ENCODE measurements around the gene ANKUB1. TPM values are rescaled to one million over a fixed set of nuclear protein-coding genes. Genes with fewer than 3 reads are reported as not detected.
A peak's percentile ranks its signal among the peaks of the same experiment; 100 is the strongest.
"Not testable (repeated sequence)": the region's sequence is repeated elsewhere in the genome, so short reads cannot be mapped to it uniquely, and the experiment has no call there.

ANKUB1 gene, protein sequence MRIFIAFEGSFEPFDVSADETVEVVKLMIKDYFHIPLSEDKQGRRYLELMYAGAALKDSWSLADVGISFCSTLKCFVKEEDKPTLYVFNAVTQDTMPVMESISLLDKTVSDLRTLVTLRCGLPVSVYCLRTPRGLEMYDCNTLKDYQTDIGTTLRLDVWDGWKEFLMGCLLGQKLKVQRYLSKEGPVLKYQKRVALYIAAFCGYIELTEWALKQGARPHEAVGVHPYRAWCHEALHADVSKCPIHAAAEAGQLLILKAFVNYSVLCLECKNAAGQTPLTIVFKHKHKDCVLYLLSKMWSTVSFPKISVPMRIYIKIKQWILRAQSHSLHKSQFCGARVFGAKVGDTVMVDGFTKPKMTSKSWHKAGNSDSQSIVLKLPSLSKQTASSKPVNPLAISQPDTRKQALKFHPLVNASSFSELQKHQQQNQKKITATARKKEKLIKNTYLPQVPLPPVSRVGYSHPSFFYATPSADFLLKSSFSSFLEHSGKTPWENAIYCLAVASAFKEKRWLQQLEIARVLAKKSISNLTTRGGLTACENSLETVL
- total RNA-seq (2021; fragmentation: NEBNext Ultra II Directional; extraction: Animal tissue kit (Norgen Biotek cat#: 25700)), result not detected
- long read RNA-seq, partial matches to known transcripts, result 0 of 1 reads
- long read RNA-seq, other reads (novel, unspliced or antisense), result 1 of 1 reads

GRCh38 chr3:149792452-149793270 lies at the start of gene ANKUB1:
Gene ANKUB1 (minus strand): TSS chr3:149792554. CDS start chr3:149792366, 188 bp downstream.
- TF ChIP-seq, protein P1, sequence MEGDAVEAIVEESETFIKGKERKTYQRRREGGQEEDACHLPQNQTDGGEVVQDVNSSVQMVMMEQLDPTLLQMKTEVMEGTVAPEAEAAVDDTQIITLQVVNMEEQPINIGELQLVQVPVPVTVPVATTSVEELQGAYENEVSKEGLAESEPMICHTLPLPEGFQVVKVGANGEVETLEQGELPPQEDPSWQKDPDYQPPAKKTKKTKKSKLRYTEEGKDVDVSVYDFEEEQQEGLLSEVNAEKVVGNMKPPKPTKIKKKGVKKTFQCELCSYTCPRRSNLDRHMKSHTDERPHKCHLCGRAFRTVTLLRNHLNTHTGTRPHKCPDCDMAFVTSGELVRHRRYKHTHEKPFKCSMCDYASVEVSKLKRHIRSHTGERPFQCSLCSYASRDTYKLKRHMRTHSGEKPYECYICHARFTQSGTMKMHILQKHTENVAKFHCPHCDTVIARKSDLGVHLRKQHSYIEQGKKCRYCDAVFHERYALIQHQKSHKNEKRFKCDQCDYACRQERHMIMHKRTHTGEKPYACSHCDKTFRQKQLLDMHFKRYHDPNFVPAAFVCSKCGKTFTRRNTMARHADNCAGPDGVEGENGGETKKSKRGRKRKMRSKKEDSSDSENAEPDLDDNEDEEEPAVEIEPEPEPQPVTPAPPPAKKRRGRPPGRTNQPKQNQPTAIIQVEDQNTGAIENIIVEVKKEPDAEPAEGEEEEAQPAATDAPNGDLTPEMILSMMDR (IDR thresholded peaks at IDR 0.05), result no peak
- no peak for DNase-seq
- no peaks in the 10 kb centered on the region for H3K9me3 Mint-ChIP-seq
- H3K4me3 Mint-ChIP-seq, result no peak within 1 kb of the TSS
- peaks cover 26% of the 10 kb centered on the region for H3K4me1 Mint-ChIP-seq (ENCODE audit: low read depth)
- H3K27me3 Mint-ChIP-seq (ENCODE audit: insufficient read depth), result no peaks in the 10 kb centered on the region; the same call in 1 of the 2 replicates
- H3K36me3 Mint-ChIP-seq (ENCODE audit: low read depth), result no peaks in the 10 kb centered on the region
- H3K27ac Mint-ChIP-seq, result no peak within 1 kb of the TSS

- no peak overlapping the region for H3K4me3 Mint-ChIP-seq
- H3K9me3 Mint-ChIP-seq, result peaks cover 29% of the 10 kb centered on the region
- no peaks in the 10 kb centered on the region for H3K27me3 Mint-ChIP-seq (ENCODE audit: insufficient read depth)
- no peak for DNase-seq
- TF ChIP-seq, protein P1 (IDR thresholded peaks at IDR 0.05), result no peak
- H3K27ac Mint-ChIP-seq, result no peak overlapping the region
- H3K4me1 Mint-ChIP-seq (ENCODE audit: low read depth), result peaks cover 5% of the 10 kb centered on the region
- peaks cover 27% of the 10 kb centered on the region for H3K36me3 Mint-ChIP-seq (ENCODE audit: low read depth)
Measured at GRCh38 chr3:149839896-149840295, 47.5 kb upstream of the ANKUB1 start.

- not testable (repeated sequence) for H3K4me3 Mint-ChIP-seq; DNase-seq; H3K27me3 Mint-ChIP-seq (ENCODE audit: insufficient read depth); H3K4me1 Mint-ChIP-seq (ENCODE audit: low read depth); H3K27ac Mint-ChIP-seq
- Mint-ChIP-seq H3K36me3 (ENCODE audit: low read depth) (peaks cover 32% of the 10 kb centered on the region), H3K9me3 (peaks cover 33% of the 10 kb centered on the region)
Measured at GRCh38 chr3:149839469-149839868, 47.1 kb upstream of the ANKUB1 start.

DNA sequence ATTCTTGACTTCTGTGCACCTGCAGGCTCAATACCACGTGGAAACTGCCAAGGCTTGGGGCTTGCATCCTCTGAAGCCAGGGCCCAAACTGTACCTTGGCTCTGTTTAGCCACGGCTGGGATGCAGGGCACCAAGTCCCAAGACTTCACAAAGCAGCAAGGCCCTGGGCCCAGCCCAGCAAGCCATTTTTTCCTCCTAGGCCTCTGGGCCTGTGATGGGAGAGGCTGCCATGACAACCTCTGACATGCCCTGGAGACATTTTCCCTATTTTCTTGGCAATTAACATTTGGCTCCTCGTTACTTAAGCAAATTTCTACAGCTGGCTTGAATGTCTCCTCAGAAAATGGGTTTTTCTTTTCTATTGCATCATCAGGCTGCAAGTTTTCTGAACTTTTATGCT lies 46.1 kb upstream of the ANKUB1 start:
- Mint-ChIP-seq H3K36me3 (ENCODE audit: low read depth) (peaks cover 36% of the 10 kb centered on the region), H3K9me3 (peaks cover 40% of the 10 kb centered on the region)
- DNase-seq; H3K4me1 Mint-ChIP-seq (ENCODE audit: low read depth); H3K4me3 Mint-ChIP-seq; H3K27ac Mint-ChIP-seq; H3K27me3 Mint-ChIP-seq (ENCODE audit: insufficient read depth): not testable (repeated sequence)

DNA sequence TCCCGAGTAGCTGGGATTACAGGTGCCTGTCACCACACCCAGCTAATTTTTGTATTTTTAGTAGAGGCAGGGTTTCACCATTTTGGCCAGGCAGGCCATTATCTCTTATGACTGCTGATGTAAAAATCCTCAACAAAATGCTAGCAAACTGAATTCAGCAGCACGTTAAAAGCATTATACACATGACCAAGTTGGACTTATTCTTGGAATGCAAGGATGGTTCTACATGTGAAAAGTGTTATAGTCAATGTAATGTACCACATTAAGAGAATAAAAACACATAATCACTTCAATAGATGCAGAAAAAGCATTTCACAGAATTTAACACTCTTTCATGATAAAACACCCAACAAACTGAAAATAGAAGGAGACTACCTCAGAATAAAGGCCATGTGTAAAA lies 40.9 kb upstream of the ANKUB1 start:
- Mint-ChIP-seq H3K9me3 (peaks cover 64% of the 10 kb centered on the region), H3K27ac (no peak overlapping the region), H3K4me1 (ENCODE audit: low read depth) (peaks cover 9% of the 10 kb centered on the region), H3K27me3 (ENCODE audit: insufficient read depth) (no peaks in the 10 kb centered on the region), H3K36me3 (ENCODE audit: low read depth) (peaks cover 65% of the 10 kb centered on the region), H3K4me3 (no peak overlapping the region)
- TF ChIP-seq, protein P1 (IDR thresholded peaks at IDR 0.05), result no peak
- no peak for DNase-seq

GRCh38 chr3:149832086-149832485 lies 39.7 kb upstream of the ANKUB1 start:
- peak; percentile 42 for DNase-seq
- peaks cover 9% of the 10 kb centered on the region for H3K4me1 Mint-ChIP-seq (ENCODE audit: low read depth)
- TF ChIP-seq, protein P1 (IDR thresholded peaks at IDR 0.05), result no peak
- H3K27me3 Mint-ChIP-seq (ENCODE audit: insufficient read depth), result no peaks in the 10 kb centered on the region
- H3K9me3 Mint-ChIP-seq, result peaks cover 53% of the 10 kb centered on the region
- H3K4me3 Mint-ChIP-seq, result no peak overlapping the region; the same call in 1 of the 2 replicates
- no peak overlapping the region for H3K27ac Mint-ChIP-seq
- peaks cover 53% of the 10 kb centered on the region for H3K36me3 Mint-ChIP-seq (ENCODE audit: low read depth)
